ENCODE measurements around the gene DNAJC1. TPM values are rescaled to one million over a fixed set of nuclear protein-coding genes. Genes with fewer than 3 reads are reported as not detected.

The DNAJC1 gene
- total and polyA plus RNA-seq, 10 of the 15 experiments (the other 5 are each of a cell fraction or from before 2014, with no cell fraction given): 2.5 to 39.3 (median 20.4) TPM

- no peak for TF ChIP-seq PRDM15 (CRISPR knock-in tag; IDR thresholded peaks at IDR 0.05)
- TF ChIP-seq WRNIP1 (IDR thresholded peaks at IDR 0.05; ENCODE audit: borderline replicate concordance, low read depth, low read length): no peak
- TF ChIP-seq FOXK2 (IDR thresholded peaks at IDR 0.05): no peak
- TF ChIP-seq EED (IDR thresholded peaks at IDR 0.05; ENCODE audit: low read depth): no peak
- no peak for TF ChIP-seq EGR1 (IDR thresholded peaks at IDR 0.05; ENCODE audit: borderline replicate concordance in 1 of 2, low read depth in 2 of 2, low read length in 2 of 2)
- TF ChIP-seq YBX1 (IDR thresholded peaks at IDR 0.05): no peak
- no peak for TF ChIP-seq JUNB (IDR thresholded peaks at IDR 0.05)
- TF ChIP-seq ETV6 (conservative IDR thresholded peaks at IDR 0.05 in 1 of 2, IDR thresholded peaks at IDR 0.05 in 1 of 2; ENCODE audit: borderline replicate concordance in 1 of 2, low read depth in 1 of 2): no peak
- TF ChIP-seq ZNF207 (IDR thresholded peaks at IDR 0.05; ENCODE audit: borderline replicate concordance): no peak
- TF ChIP-seq KLF5 (IDR thresholded peaks at IDR 0.05; ENCODE audit: partially characterized antibody): no peak
- no peak for TF ChIP-seq E2F4 (IDR thresholded peaks at IDR 0.05; ENCODE audit: low read depth, low read length)
- no peak for TF ChIP-seq ELK1 (IDR thresholded peaks at IDR 0.05; ENCODE audit: low read depth, low read length)
- TF ChIP-seq CHD2 (IDR thresholded peaks at IDR 0.05; ENCODE audit: borderline replicate concordance, low read depth, low read length): no peak
- no peak for TF ChIP-seq MLLT1 (IDR thresholded peaks at IDR 0.05)
- no peak for TF ChIP-seq EP300 (IDR thresholded peaks at IDR 0.05; ENCODE audit: borderline replicate concordance in 1 of 2, control insufficient read depth in 1 of 2, low read depth in 2 of 2, low read length in 2 of 2)
- no peak for TF ChIP-seq NRF1 (conservative IDR thresholded peaks at IDR 0.05; ENCODE audit: low read depth, low read length)
Observed at GRCh38 chr10:22027364-22028238, 24.1 kb upstream of the DNAJC1 start (continued).

All from GM12878 (cell line).